Mesenchymal stem cell (in vitro differentiated cells and primary cell): ENCODE results near the gene TMEM229A.
"Not testable (repeated sequence)": the region's sequence is repeated elsewhere in the genome, so short reads cannot be mapped to it uniquely, and the experiment has no call there.

ENCODE experiments used
- DNase-seq: peaks from one replicate; pipeline ENCODE4 v3.0.0-alpha.2; 2013
- H2AFZ ChIP-seq: one replicate; pipeline ENCODE4 v1.6.1; 2013; ENCODE audit warnings: low read depth, mild to moderate bottlenecking, control low read depth, inconsistent platforms, low read length, moderate library complexity
- H2AK5ac ChIP-seq: 2 replicates; pipeline ENCODE4 v1.6.1; 2013; ENCODE audit warnings: low read length, moderate library complexity, mild to moderate bottlenecking, inconsistent platforms; ENCODE audit not compliant: severe bottlenecking
- H2BK120ac ChIP-seq: one replicate; pipeline ENCODE4 v1.6.1; 2013; ENCODE audit warnings: low read depth, mild to moderate bottlenecking, inconsistent platforms, low read length, moderate library complexity
- H2BK12ac ChIP-seq, 2 experiments: one replicate each; pipeline ENCODE4 v1.6.1; 2013; ENCODE audit warnings: inconsistent platforms in 2 of 2, low read length in 2 of 2, mild to moderate bottlenecking in 2 of 2, moderate library complexity in 2 of 2, control low read depth in 1 of 2
- H2BK15ac ChIP-seq: one replicate; pipeline ENCODE4 v1.6.1; 2013; ENCODE audit warnings: mild to moderate bottlenecking, low read depth, inconsistent platforms; ENCODE audit not compliant: poor library complexity, severe bottlenecking
- H2BK5ac ChIP-seq: 2 replicates; pipeline ENCODE4 v1.6.1; 2013; ENCODE audit warnings: low read depth, mild to moderate bottlenecking, low read length, control low read depth, inconsistent platforms; ENCODE audit not compliant: poor library complexity, severe bottlenecking
- H3K14ac ChIP-seq, 2 experiments: one replicate each; pipeline ENCODE4 v1.6.1; 2013; ENCODE audit warnings: inconsistent platforms in 2 of 2, low read length in 2 of 2, control low read depth in 1 of 2, mild to moderate bottlenecking in 1 of 2, moderate library complexity in 1 of 2
- H3K18ac ChIP-seq, 2 experiments: one replicate each; pipeline ENCODE4 v1.6.1; 2013; ENCODE audit warnings: inconsistent platforms in 2 of 2, low read length in 2 of 2, control low read depth in 1 of 2, low read depth in 1 of 2, mild to moderate bottlenecking in 1 of 2
- H3K23ac ChIP-seq, 2 experiments: one replicate each; pipeline ENCODE4 v1.6.1; 2013; ENCODE audit warnings: inconsistent platforms in 2 of 2, low read length in 2 of 2, mild to moderate bottlenecking in 2 of 2, moderate library complexity in 2 of 2, control low read depth in 1 of 2
- H3K27ac ChIP-seq: 2 replicates; pipeline ENCODE4 v1.5.1; 2013; ENCODE audit warnings: mild to moderate bottlenecking, moderate library complexity, low read length, control low read depth, inconsistent platforms; ENCODE audit not compliant: poor library complexity, severe bottlenecking
- H3K27me3 ChIP-seq, 2 experiments: 2 replicates each; pipeline versions ENCODE4 v1.6.1 to v1.7.0; 2013; ENCODE audit warnings: low read length in 2 of 2, mild to moderate bottlenecking in 2 of 2, moderate library complexity in 2 of 2, control low read depth in 1 of 2, inconsistent platforms in 1 of 2; ENCODE audit not compliant: control insufficient read depth in 1 of 2, insufficient read depth in 1 of 2
- H3K36me3 ChIP-seq, 2 experiments: 2 replicates each; pipeline versions ENCODE4 v1.6.1 to v1.7.0; 2013; ENCODE audit warnings: low read length in 2 of 2, control low read depth in 1 of 2, inconsistent platforms in 1 of 2, low read depth in 1 of 2, mild to moderate bottlenecking in 1 of 2; ENCODE audit not compliant: insufficient read depth in 2 of 2, control insufficient read depth in 1 of 2
- H3K4ac ChIP-seq, 2 experiments: one replicate each; pipeline ENCODE4 v1.6.1; 2013; ENCODE audit warnings: inconsistent platforms in 2 of 2, low read length in 2 of 2, mild to moderate bottlenecking in 2 of 2, moderate library complexity in 2 of 2, control low read depth in 1 of 2, low read depth in 1 of 2
- H3K4me1 ChIP-seq: 2 replicates; pipeline ENCODE4 v1.6.1; 2013; ENCODE audit warnings: low read depth, low read length, control low read depth; ENCODE audit not compliant: control insufficient read depth, insufficient read depth
- H3K4me2 ChIP-seq: 2 replicates; pipeline ENCODE4 v1.6.1; 2013; ENCODE audit warnings: low read length, mild to moderate bottlenecking, inconsistent platforms; ENCODE audit not compliant: poor library complexity, severe bottlenecking
- H3K4me3 ChIP-seq, 2 experiments: 2 replicates each; pipeline versions ENCODE4 v1.5.1 to v1.7.0; 2013; ENCODE audit warnings: low read length in 2 of 2, mild to moderate bottlenecking in 2 of 2, control low read depth in 1 of 2, low read depth in 1 of 2; ENCODE audit not compliant: insufficient read depth in 1 of 2
- H3K79me1 ChIP-seq: replicated peaks from 2 replicates; pipeline ENCODE4 v1.6.1; 2013; ENCODE audit warnings: mild to moderate bottlenecking, control low read depth, low read length, inconsistent platforms; ENCODE audit not compliant: poor library complexity, severe bottlenecking
- H3K9ac ChIP-seq: 2 replicates; pipeline ENCODE4 v1.7.0; 2013; ENCODE audit warnings: mild to moderate bottlenecking, low read length, moderate library complexity
- H3K9me3 ChIP-seq: 2 replicates; pipeline ENCODE4 v1.7.0; 2013; ENCODE audit warnings: mild to moderate bottlenecking, low read length; ENCODE audit not compliant: control insufficient read depth
- H4K8ac ChIP-seq: one replicate; pipeline ENCODE4 v1.6.1; 2013; ENCODE audit warnings: inconsistent platforms, mild to moderate bottlenecking, low read length, moderate library complexity
- H4K91ac ChIP-seq: one replicate; pipeline ENCODE4 v1.6.1; 2013; ENCODE audit warnings: mild to moderate bottlenecking, low read length, inconsistent platforms
- WGBS: methylation state at CpG from one replicate; pipeline ENCODE4 v1.1.7; 2013; ENCODE audit warnings: mixed read lengths; 5-methylcytosine and 5-hydroxymethylcytosine counted together

The TMEM229A gene

GRCh38 chr7:124041439-124041838, 8.6 kb upstream of the TMEM229A start:
- no peak overlapping the region for H3K9ac ChIP-seq
- H3K4me2 ChIP-seq, result no peak overlapping the region
- H3K14ac ChIP-seq, result no peak overlapping the region
- no peak for DNase-seq
- H4K8ac ChIP-seq, result no peak overlapping the region
- H3K4me3 ChIP-seq, result no peak overlapping the region
- no peak overlapping the region for H2BK120ac ChIP-seq
- 74% methylated on average over 2 of the region's 2 CpGs for WGBS
- H3K4me1 ChIP-seq, result no peaks in the 10 kb centered on the region
- no peak overlapping the region for H2BK12ac ChIP-seq
- no peaks in the 10 kb centered on the region for H3K36me3 ChIP-seq
- no peak overlapping the region for H3K18ac ChIP-seq
- H2BK15ac ChIP-seq, result no peak overlapping the region
- H2AK5ac ChIP-seq, result no peak overlapping the region
- H3K79me1 ChIP-seq, result no peaks in the 10 kb centered on the region
- no peak overlapping the region for H3K27ac ChIP-seq
- H3K9me3 ChIP-seq, result no peaks in the 10 kb centered on the region
- no peak overlapping the region for H2BK5ac ChIP-seq
- H4K91ac ChIP-seq, result no peak overlapping the region
- no peaks in the 10 kb centered on the region for H3K27me3 ChIP-seq
- H3K4ac ChIP-seq, result no peak overlapping the region
- H3K23ac ChIP-seq, result no peak overlapping the region
- no peak overlapping the region for H2AFZ ChIP-seq

- not testable (repeated sequence) for H2BK15ac ChIP-seq, H3K36me3 ChIP-seq, H3K79me1 ChIP-seq, H4K8ac ChIP-seq, DNase-seq, H4K91ac ChIP-seq, H3K4me2 ChIP-seq, H3K4me1 ChIP-seq, H3K4ac ChIP-seq, H3K9me3 ChIP-seq, H3K27ac ChIP-seq, H3K4me3 ChIP-seq, H2BK5ac ChIP-seq, H3K18ac ChIP-seq, H2BK120ac ChIP-seq, H2AK5ac ChIP-seq, H3K23ac ChIP-seq, H2AFZ ChIP-seq, H2BK12ac ChIP-seq, H3K9ac ChIP-seq, H3K14ac ChIP-seq
- 83% methylated on average over 5 of the region's 5 CpGs for WGBS
- H3K27me3 ChIP-seq, result peaks cover 11 to 19% of the 10 kb centered on the region in 2 experiments
These were observed 5.0 kb upstream of the TMEM229A start for GRCh38 chr7:124037902-124038301.

- no peak overlapping the region for H2BK120ac ChIP-seq
- H3K23ac ChIP-seq, result no peak overlapping the region
- H3K14ac ChIP-seq, result no peak overlapping the region
- H3K27ac ChIP-seq, result no peak overlapping the region
- peaks cover 25 to 39% of the 10 kb centered on the region in 2 experiments for H3K27me3 ChIP-seq
- H3K36me3 ChIP-seq, result no peaks in the 10 kb centered on the region
- H4K91ac ChIP-seq, result no peak overlapping the region
- H2AK5ac ChIP-seq, result no peak overlapping the region
- H3K18ac ChIP-seq, result no peak overlapping the region
- H2BK15ac ChIP-seq, result no peak overlapping the region
- no CpG with 5 or more reads among the region's 3 CpGs for WGBS
- no peak overlapping the region for H2BK12ac ChIP-seq
- H3K9me3 ChIP-seq, result no peaks in the 10 kb centered on the region
- no peak for DNase-seq
- peaks cover 16% of the 10 kb centered on the region for H3K4me1 ChIP-seq
- H3K79me1 ChIP-seq, result no peaks in the 10 kb centered on the region
- no peak overlapping the region for H3K4ac ChIP-seq
- H3K4me2 ChIP-seq, result no peak overlapping the region
- H3K4me3 ChIP-seq, result no peak overlapping the region
- H2BK5ac ChIP-seq, result no peak overlapping the region
- H3K9ac ChIP-seq, result no peak overlapping the region
- H4K8ac ChIP-seq, result no peak overlapping the region
- H2AFZ ChIP-seq, result no peak overlapping the region
These were observed 2.8 kb upstream of the TMEM229A start for GRCh38 chr7:124035706-124036105.

GRCh38 chr7:124034754-124035100, 1.9 kb upstream of the TMEM229A start:
- H2BK5ac ChIP-seq, result no peak overlapping the region
- no peak overlapping the region for H3K9ac ChIP-seq
- H3K27me3 ChIP-seq, result peaks cover 31 to 46% of the 10 kb centered on the region in 2 experiments
- no peak overlapping the region for H2BK15ac ChIP-seq
- H4K8ac ChIP-seq, result no peak overlapping the region
- no peak overlapping the region for H3K14ac ChIP-seq
- H2BK12ac ChIP-seq, result no peak overlapping the region
- no peak overlapping the region for H2AK5ac ChIP-seq
- H2AFZ ChIP-seq, result no peak overlapping the region
- no peak overlapping the region for H3K4ac ChIP-seq
- DNase-seq, result no peak
- H3K4me1 ChIP-seq, result peaks cover 16% of the 10 kb centered on the region
- no peak overlapping the region for H4K91ac ChIP-seq
- H3K9me3 ChIP-seq, result no peaks in the 10 kb centered on the region
- no peaks in the 10 kb centered on the region for H3K36me3 ChIP-seq
- no CpG with 5 or more reads among the region's 1 CpG for WGBS
- no peak overlapping the region for H3K18ac ChIP-seq
- H3K23ac ChIP-seq, result no peak overlapping the region
- H2BK120ac ChIP-seq, result no peak overlapping the region
- no peaks in the 10 kb centered on the region for H3K79me1 ChIP-seq
- H3K4me2 ChIP-seq, result no peak overlapping the region
- H3K4me3 ChIP-seq, result no peak overlapping the region
- H3K27ac ChIP-seq, result no peak overlapping the region
